HuH-7 (cell line): ENCODE data around the gene VPS18.

ENCODE experiments used
- DNase-seq: peaks from one replicate; pipeline ENCODE4 v3.0.0; 2011; ENCODE audit warnings: low spot score

Gene VPS18

GRCh38 chr15:40921949-40922607 lies 27.8 kb downstream of the VPS18 start:
- DNase-seq = no peak

- DNase-seq = no peak
Measured at GRCh38 chr15:40922608-40923005, 28.4 kb downstream of the VPS18 start.

GRCh38 chr15:40923551-40923950 lies 29.3 kb downstream of the VPS18 start:
- DNase-seq = no peak

- DNase-seq = no peak
Measured at GRCh38 chr15:40925495-40925862, 31.2 kb downstream of the VPS18 start.

GRCh38 chr15:40925863-40926658 lies 31.8 kb downstream of the VPS18 start:
- DNase-seq = no peak

GRCh38 chr15:40926659-40927494 lies 32.6 kb downstream of the VPS18 start:
- DNase-seq = no peak

- no peak for DNase-seq
Measured at GRCh38 chr15:40927495-40927872, 33.2 kb downstream of the VPS18 start.

- DNase-seq = no peak
Measured at GRCh38 chr15:40927873-40928806, 33.9 kb downstream of the VPS18 start.

GRCh38 chr15:40928821-40929659 lies 34.8 kb downstream of the VPS18 start, which contains the start of gene DLL4:
Gene DLL4, plus strand, starts transcription at chr15:40929340. Its CDS starts 329 bp downstream, at chr15:40929669.
- DNase-seq = peak; percentile 89

GRCh38 chr15:40929660-40930429 lies 35.6 kb downstream of the VPS18 start:
- DNase-seq = no peak

GRCh38 chr15:40930430-40931299 lies 36.4 kb downstream of the VPS18 start:
- peak; percentile 78 for DNase-seq

- no peak for DNase-seq
Measured at GRCh38 chr15:40931300-40932142, 37.3 kb downstream of the VPS18 start.

GRCh38 chr15:40932156-40932555 lies 37.9 kb downstream of the VPS18 start:
- no peak for DNase-seq

- DNase-seq = no peak
Measured at GRCh38 chr15:40932649-40933516, 38.6 kb downstream of the VPS18 start.

- no peak for DNase-seq
Measured at GRCh38 chr15:40933517-40933902, 39.3 kb downstream of the VPS18 start.

- no peak for DNase-seq
Measured at GRCh38 chr15:40934457-40934856, 40.2 kb downstream of the VPS18 start.

- DNase-seq = no peak
Measured at GRCh38 chr15:40936234-40936708, 42.0 kb downstream of the VPS18 start.
